ENCODE data around the gene FAM111B.
A peak's percentile ranks its signal among the peaks of the same experiment; 100 is the strongest.

The FAM111B gene

DNA sequence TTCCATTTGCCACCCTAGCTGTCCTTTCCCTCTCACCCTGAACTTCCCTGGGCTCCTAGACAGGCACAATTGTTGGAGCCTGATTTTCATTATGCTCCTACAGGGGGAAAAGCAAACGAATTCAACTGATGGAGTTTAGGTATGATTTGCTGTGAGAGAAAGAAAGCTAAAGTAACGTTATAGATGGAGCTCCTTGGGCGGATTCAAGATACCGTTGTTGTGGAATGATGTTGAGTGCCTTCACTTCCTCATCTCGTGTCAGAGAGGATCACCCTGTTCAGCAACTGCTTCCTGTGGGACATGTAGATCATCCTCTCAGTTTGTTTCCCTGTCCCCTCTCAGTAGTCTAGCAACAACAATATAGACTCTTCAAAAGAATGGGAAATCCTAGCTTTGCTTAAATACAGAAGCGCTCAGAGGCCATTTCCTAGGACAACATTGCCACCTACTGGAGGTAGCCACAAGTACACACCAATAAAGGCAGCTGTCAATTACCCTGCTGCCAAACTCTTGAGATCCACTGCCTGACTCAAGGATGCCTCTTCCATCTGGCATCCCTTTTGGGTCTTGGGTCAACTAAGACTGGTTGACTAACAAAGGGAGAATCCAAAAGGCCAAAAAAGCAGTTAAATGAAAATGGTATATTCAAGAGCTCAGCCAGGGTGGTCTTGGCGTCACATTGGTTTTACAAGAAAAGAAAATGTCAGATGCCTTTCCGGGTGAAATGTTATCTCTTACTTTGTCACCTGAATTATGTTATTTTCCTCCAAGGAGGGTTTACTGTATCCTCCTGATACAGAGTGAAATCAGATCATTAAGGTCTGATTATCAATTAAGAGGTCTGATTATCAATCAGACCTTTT is 51.4 kb downstream of the FAM111B start:
- peak; percentile 65 for DNase-seq

DNA sequence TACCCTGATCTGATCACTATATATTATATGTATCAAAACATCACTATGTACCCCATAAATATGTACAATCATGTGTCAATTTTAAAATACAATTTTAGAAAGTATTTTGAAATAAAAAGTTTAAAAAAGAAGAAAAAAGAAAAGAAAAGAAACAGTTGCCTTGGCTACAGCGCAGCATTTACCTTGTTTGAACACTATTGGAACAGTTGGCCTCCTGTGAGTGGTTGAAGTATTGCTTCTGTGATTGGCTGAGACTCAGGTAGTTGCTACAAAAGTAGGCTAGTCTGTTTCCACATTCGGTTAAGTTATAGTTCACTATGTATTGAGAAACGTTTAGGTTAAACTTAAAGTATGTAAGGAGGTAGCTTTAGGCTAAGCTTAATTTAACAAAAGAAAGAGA is 57.0 kb downstream of the FAM111B start:
- DNase-seq: no peak

DNA sequence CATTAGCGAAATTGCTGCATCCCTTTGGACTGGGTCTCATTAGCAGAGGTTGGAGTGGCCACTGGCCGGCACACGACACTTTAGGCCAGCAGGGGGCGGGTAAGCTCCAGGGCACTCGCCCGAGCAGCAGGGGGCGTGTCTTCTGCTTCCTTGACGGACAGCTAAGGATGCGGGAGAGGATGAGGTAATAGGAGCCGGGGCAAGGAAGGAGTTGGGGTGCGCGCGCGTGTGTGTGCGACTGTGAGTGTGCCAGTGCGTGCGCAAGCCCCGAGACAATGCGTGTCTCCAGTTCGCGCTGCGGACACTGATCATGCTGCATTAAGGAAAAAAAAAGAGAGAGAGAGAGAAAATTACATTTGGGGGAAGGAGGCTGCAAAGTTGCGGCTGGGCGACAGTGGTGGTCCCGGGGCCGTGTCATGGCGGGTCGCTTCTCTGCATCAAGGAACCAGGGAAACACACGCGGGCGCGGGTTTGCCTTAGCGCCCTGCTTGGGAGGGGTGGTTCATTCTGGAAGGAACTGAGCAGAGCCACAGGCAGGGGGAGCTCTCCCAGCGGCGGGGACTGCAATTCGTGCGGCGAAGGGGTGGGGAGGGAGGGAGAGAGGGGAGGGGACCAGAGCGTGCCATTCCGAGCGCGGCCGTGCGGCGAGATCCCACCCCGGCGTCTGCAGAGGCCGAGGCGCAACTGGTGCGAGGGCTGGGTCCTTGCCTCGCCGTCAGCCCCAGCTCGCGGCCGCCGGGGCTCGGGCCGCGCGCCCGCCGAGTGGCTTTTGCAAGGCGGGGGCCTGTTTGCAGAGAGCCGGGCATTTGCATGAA is 64.7 kb downstream of the FAM111B start, which contains the start of gene DTX4:
Gene DTX4, plus strand, starts transcription at position 625 of the 815 bp plus-strand sequence. CDS start 464 bp downstream, outside the sequence.
- peak; percentile 58 for DNase-seq

- DNase-seq: no peak
Observed at GRCh38 chr11:59172345-59173079, 65.5 kb downstream of the FAM111B start.

GRCh38 chr11:59173080-59173963 is 66.3 kb downstream of the FAM111B start:
- no peak for DNase-seq

DNA sequence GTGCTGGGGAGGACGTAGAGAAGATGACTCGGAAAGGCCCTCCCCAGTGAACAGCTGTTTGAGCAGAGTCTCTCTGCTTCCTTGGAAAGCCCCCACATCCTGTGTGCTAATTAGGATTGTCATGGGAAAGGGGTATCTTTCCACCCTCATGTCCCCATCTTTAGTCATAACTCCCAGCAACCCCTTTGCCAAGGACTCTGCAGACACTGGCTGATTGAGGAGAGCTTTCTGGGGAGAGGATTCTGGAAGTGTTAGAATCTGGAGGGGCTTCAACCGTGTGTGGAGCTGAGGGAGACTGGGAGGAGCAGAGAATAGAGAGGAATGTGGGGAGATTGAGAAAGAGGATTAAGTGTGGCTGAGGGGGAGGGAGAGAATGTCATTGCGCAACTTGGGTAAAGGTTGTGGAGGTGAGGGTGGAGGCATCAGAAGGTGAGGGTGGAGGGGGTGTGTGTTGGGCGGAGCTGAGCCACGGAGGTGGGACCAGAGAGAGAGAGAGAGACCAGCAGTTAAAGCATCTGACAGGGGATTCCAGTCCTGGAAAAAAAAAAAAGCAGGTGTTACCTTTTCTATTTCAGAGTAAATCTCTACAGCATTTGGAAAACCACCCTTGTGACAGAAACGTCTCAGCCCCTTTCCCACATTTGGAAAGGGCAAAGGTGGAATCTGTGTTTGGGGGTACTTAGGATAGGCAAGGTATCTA is 67.1 kb downstream of the FAM111B start:
- DNase-seq: no peak

GRCh38 chr11:59174664-59175033 is 67.6 kb downstream of the FAM111B start:
- no peak for DNase-seq

- no peak for DNase-seq
Observed at GRCh38 chr11:59175091-59175501, 68.1 kb downstream of the FAM111B start.

DNA sequence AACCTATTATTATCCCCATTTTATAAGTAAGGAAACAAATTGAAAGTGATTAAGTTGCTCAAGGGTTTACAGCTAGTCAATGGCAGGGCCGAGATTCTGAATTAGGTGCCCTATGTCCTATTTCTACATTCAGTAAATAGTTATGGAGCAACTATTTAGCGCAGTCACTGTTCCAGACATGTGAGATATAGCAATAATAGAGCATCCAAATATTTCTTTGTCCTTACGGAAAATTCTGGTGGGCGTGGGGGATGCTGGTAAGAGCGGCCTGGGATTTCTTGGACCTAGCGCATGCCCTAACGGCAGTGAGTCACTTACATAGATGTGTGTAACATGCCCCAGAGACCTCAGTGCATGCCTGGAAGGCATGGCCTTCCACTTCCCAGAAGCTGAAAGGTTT is 69.3 kb downstream of the FAM111B start:
- no peak for DNase-seq
